ENCODE data around the gene CRABP2.

- TF ChIP-seq, protein P1, sequence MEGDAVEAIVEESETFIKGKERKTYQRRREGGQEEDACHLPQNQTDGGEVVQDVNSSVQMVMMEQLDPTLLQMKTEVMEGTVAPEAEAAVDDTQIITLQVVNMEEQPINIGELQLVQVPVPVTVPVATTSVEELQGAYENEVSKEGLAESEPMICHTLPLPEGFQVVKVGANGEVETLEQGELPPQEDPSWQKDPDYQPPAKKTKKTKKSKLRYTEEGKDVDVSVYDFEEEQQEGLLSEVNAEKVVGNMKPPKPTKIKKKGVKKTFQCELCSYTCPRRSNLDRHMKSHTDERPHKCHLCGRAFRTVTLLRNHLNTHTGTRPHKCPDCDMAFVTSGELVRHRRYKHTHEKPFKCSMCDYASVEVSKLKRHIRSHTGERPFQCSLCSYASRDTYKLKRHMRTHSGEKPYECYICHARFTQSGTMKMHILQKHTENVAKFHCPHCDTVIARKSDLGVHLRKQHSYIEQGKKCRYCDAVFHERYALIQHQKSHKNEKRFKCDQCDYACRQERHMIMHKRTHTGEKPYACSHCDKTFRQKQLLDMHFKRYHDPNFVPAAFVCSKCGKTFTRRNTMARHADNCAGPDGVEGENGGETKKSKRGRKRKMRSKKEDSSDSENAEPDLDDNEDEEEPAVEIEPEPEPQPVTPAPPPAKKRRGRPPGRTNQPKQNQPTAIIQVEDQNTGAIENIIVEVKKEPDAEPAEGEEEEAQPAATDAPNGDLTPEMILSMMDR (IDR thresholded peaks at IDR 0.05), result no peak
- TF ChIP-seq EZH2 (IDR thresholded peaks at IDR 0.05; ENCODE audit: borderline replicate concordance, insufficient read depth, low read depth, low read length, poor library complexity, severe bottlenecking), result no peak
These were observed 40.5 kb upstream of the CRABP2 start for GRCh38 chr1:156745881-156746280.
